OCI-LY1 (cell line): ENCODE data around the gene KCNC4.

Experiments
- EZH2 ChIP-seq: fragments of 200-600 bp; sonication (generic), shearing (Covaris generic); IDR thresholded peaks from 2 replicates; pipeline ENCODE4 v1.8.0; 2017; ENCODE audit warnings: borderline replicate concordance, mixed run types, mild to moderate bottlenecking, antibody characterized with exemption, low read length, moderate library complexity, mixed read lengths
- TF ChIP-seq, protein P1 (sequence below): fragments of 200-600 bp; sonication (generic), shearing (Covaris generic); IDR thresholded peaks from 2 replicates; pipeline ENCODE4 v1.5.1; 2017; ENCODE audit warnings: mild to moderate bottlenecking, antibody characterized with exemption, low read length, moderate library complexity, mixed read lengths

DNA sequence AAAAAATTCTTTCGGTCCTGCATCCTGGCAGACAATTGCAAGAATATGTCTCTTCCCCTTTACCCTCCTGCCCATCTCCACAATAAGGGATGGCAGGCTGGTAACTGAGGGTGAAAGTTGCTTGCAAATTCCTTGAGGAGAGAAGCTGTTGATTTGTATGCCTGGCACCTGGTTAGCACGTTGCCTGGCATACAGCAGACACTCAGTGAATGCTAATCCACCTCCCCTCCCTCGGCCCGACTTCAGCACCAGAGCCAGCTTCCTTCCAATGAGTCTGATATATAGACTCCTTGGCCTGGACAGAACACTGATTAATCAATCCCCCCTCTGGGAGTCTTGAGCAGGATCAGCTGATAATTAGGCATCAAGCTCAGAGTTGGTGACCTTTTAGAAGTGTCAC, 39.1 kb downstream of the KCNC4 start:
- TF ChIP-seq, protein P1, sequence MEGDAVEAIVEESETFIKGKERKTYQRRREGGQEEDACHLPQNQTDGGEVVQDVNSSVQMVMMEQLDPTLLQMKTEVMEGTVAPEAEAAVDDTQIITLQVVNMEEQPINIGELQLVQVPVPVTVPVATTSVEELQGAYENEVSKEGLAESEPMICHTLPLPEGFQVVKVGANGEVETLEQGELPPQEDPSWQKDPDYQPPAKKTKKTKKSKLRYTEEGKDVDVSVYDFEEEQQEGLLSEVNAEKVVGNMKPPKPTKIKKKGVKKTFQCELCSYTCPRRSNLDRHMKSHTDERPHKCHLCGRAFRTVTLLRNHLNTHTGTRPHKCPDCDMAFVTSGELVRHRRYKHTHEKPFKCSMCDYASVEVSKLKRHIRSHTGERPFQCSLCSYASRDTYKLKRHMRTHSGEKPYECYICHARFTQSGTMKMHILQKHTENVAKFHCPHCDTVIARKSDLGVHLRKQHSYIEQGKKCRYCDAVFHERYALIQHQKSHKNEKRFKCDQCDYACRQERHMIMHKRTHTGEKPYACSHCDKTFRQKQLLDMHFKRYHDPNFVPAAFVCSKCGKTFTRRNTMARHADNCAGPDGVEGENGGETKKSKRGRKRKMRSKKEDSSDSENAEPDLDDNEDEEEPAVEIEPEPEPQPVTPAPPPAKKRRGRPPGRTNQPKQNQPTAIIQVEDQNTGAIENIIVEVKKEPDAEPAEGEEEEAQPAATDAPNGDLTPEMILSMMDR, result no peak
- TF ChIP-seq EZH2, result no peak
